ENCODE measurements around the gene FSTL4.
A peak's percentile ranks its signal among the peaks of the same experiment; 100 is the strongest.
"Not testable (repeated sequence)": the region's sequence is repeated elsewhere in the genome, so short reads cannot be mapped to it uniquely, and the experiment has no call there.

FSTL4 gene

GRCh38 chr5:133559960-133560359 is 52.4 kb downstream of the FSTL4 start:
- DNase-seq (ENCODE audit: low read depth in 3 of 3, low spot score in 1 of 3), result no peak

- no peak for DNase-seq (ENCODE audit: low read depth in 3 of 3, low spot score in 1 of 3)
These were observed 55.8 kb downstream of the FSTL4 start for GRCh38 chr5:133556551-133556950.

GRCh38 chr5:133554279-133554678 is 58.1 kb downstream of the FSTL4 start:
- no peak for DNase-seq (ENCODE audit: low read depth in 3 of 3, low spot score in 1 of 3)

- DNase-seq (ENCODE audit: low read depth in 3 of 3, low spot score in 1 of 3), result peak in 2 of 3 donors; percentile 3 to 32
These were observed 59.3 kb downstream of the FSTL4 start for GRCh38 chr5:133552925-133553525.

GRCh38 chr5:133546500-133546899 is 65.8 kb downstream of the FSTL4 start:
- no peak for DNase-seq (ENCODE audit: low read depth in 3 of 3, low spot score in 1 of 3)

- no peak for DNase-seq (ENCODE audit: low read depth in 3 of 3, low spot score in 1 of 3)
These were observed 68.0 kb downstream of the FSTL4 start for GRCh38 chr5:133544346-133544745.

GRCh38 chr5:133539818-133540217 is 72.5 kb downstream of the FSTL4 start:
- DNase-seq (ENCODE audit: low read depth in 3 of 3, low spot score in 1 of 3), result no peak

GRCh38 chr5:133538718-133539117 is 73.6 kb downstream of the FSTL4 start:
- no peak for DNase-seq (ENCODE audit: low read depth in 3 of 3, low spot score in 1 of 3)

- DNase-seq (ENCODE audit: low read depth in 3 of 3, low spot score in 1 of 3), result not testable (repeated sequence)
These were observed 77.0 kb downstream of the FSTL4 start for GRCh38 chr5:133535241-133535929.

GRCh38 chr5:133534566-133534965 is 77.8 kb downstream of the FSTL4 start:
- no peak for DNase-seq (ENCODE audit: low read depth in 3 of 3, low spot score in 1 of 3)

GRCh38 chr5:133533541-133533940 is 78.8 kb downstream of the FSTL4 start:
- DNase-seq (ENCODE audit: low read depth in 3 of 3, low spot score in 1 of 3), result no peak

GRCh38 chr5:133531594-133531993 is 80.7 kb downstream of the FSTL4 start:
- no peak for DNase-seq (ENCODE audit: low read depth in 3 of 3, low spot score in 1 of 3)

GRCh38 chr5:133531178-133531577 is 81.2 kb downstream of the FSTL4 start:
- no peak for DNase-seq (ENCODE audit: low read depth in 3 of 3, low spot score in 1 of 3)

- DNase-seq (ENCODE audit: low read depth in 3 of 3, low spot score in 1 of 3), result no peak
These were observed 82.1 kb downstream of the FSTL4 start for GRCh38 chr5:133530270-133530669.

GRCh38 chr5:133528841-133529240 is 83.5 kb downstream of the FSTL4 start:
- DNase-seq (ENCODE audit: low read depth in 3 of 3, low spot score in 1 of 3), result no peak

GRCh38 chr5:133527311-133527710 is 85.0 kb downstream of the FSTL4 start:
- no peak for DNase-seq (ENCODE audit: low read depth in 3 of 3, low spot score in 1 of 3)

- DNase-seq (ENCODE audit: low read depth in 3 of 3, low spot score in 1 of 3), result no peak
These were observed 86.0 kb downstream of the FSTL4 start for GRCh38 chr5:133526368-133526767.

GRCh38 chr5:133525126-133525525 is 87.2 kb downstream of the FSTL4 start:
- no peak for DNase-seq (ENCODE audit: low read depth in 3 of 3, low spot score in 1 of 3)

GRCh38 chr5:133524666-133525065 is 87.7 kb downstream of the FSTL4 start:
- DNase-seq (ENCODE audit: low read depth in 3 of 3, low spot score in 1 of 3), result no peak

- no peak for DNase-seq (ENCODE audit: low read depth in 3 of 3, low spot score in 1 of 3)
These were observed 88.3 kb downstream of the FSTL4 start for GRCh38 chr5:133523961-133524586.

- no peak for DNase-seq (ENCODE audit: low read depth in 3 of 3, low spot score in 1 of 3)
These were observed 89.2 kb downstream of the FSTL4 start for GRCh38 chr5:133523013-133523658.

GRCh38 chr5:133521801-133522200 is 90.5 kb downstream of the FSTL4 start:
- DNase-seq (ENCODE audit: low read depth in 3 of 3, low spot score in 1 of 3), result no peak
